ENCODE data around the gene MTHFS.
"Not testable (repeated sequence)": the region's sequence is repeated elsewhere in the genome, so short reads cannot be mapped to it uniquely, and the experiment has no call there.

MTHFS gene

GRCh38 chr15:79915776-79916501, 19.1 kb upstream of the MTHFS start:
- not testable (repeated sequence) for DNase-seq

DNA sequence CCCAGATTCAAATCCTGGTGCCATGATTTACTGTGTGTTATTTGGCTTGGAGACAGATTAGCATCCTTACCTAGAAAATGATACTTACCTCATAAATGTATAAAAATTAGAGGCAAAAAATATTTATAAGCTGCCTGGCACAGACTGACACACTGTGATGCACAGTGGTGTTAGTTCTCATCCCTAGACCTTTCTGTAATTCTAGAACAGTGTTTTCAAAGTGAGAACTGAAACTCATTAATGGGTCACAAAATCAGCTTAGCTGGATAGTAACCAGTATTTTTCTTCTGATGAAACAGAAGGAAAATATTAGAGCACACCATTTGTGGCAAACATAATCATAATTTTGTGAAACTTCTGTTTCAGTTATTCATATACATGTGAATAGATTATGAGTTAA, 17.9 kb upstream of the MTHFS start:
- no peak for DNase-seq

DNA sequence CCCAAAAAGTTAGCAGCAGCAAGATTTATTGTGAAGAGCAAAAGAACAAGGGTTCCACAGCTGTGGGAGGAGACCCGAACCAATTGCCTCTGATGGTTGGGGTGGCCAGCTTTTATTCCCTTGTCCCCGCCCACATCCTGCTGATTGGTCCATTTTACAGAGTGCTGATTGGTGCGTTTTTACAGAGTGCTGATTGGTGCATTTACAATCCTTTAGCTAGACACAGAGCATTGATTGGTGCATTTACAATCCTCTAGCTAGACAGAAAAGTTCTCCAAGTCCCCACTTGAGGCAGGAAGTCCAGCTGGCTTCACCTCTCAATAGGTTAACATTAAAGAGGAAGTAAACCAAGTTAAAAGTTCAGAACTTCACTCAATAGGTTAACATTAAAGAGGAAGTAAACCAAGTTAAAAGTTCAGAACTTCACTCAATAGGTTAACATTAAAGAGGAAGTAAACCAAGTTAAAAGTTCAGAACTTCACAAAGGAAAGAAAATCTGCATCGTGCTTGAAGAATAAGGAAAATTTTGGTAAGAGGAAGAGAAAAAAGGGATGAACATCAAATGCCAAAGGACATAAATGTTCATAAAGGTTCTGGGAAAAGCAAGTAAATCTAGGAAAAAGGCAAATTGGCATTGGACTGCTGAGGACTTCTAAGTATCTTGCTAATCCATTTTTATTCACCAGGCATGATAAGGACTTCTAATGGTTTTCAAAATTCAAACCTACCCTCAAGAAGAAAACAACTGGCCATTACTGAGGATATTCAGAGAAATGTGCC, 12.9 kb upstream of the MTHFS start:
- not testable (repeated sequence) for DNase-seq

GRCh38 chr15:79904271-79904670, 7.5 kb upstream of the MTHFS start:
- DNase-seq = no peak

DNA sequence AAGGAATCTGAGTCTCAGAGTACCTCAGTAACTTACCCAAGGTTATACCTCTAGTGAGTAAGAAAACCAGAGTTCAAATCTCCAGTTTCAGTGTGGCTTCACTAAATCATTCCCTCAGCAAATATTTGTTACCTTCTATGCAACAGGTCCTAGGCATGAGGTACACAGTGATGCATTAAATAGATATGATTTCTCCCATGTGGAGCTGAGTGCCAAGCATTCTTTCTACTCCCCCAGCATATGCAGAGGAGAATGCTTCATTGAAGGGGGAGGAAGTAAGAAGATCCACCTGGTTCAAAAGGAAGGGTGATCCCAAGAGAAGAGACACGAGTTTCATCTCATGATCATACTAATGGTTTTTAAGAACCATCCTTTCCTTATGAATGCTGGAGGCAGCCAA, 6.8 kb upstream of the MTHFS start:
- DNase-seq = no peak

- DNase-seq = no peak
Measured at GRCh38 chr15:79903144-79903543, 6.3 kb upstream of the MTHFS start.

GRCh38 chr15:79901958-79902357, 5.1 kb upstream of the MTHFS start:
- no peak for DNase-seq

- not testable (repeated sequence) for DNase-seq
Measured at GRCh38 chr15:79900818-79901378, 4.1 kb upstream of the MTHFS start.

- no peak for DNase-seq
Measured at GRCh38 chr15:79900087-79900486, 3.3 kb upstream of the MTHFS start.

- DNase-seq = not testable (repeated sequence)
Measured at GRCh38 chr15:79898786-79899185, 2.0 kb upstream of the MTHFS start.

DNA sequence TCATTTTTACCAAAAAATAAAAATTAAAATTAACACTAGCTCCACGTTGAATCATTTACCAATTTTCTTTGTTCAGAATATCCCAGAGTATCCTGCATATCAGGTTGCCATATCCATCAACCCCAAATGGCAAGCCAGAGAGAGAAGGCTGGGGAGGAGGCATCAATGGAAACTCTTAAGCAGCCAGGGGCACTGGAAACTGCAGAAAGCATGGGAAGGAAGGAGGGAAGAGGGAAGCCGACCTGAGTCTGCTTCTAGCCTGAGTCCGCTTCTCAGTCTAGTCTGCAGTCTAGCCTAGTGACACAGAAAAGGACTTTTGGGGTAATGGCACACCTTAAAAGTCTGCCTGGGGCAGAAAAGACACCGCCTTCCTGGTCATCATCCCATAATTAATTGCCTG, 1.6 kb upstream of the MTHFS start:
- DNase-seq = no peak

GRCh38 chr15:79897701-79898113, 893 bp upstream of the MTHFS start:
- no peak for DNase-seq

- no peak for DNase-seq
Measured at GRCh38 chr15:79897380-79897678, 515 bp upstream of the MTHFS start.

- DNase-seq = no peak
Measured at GRCh38 chr15:79896131-79896633, 632 bp downstream of the MTHFS start.

DNA sequence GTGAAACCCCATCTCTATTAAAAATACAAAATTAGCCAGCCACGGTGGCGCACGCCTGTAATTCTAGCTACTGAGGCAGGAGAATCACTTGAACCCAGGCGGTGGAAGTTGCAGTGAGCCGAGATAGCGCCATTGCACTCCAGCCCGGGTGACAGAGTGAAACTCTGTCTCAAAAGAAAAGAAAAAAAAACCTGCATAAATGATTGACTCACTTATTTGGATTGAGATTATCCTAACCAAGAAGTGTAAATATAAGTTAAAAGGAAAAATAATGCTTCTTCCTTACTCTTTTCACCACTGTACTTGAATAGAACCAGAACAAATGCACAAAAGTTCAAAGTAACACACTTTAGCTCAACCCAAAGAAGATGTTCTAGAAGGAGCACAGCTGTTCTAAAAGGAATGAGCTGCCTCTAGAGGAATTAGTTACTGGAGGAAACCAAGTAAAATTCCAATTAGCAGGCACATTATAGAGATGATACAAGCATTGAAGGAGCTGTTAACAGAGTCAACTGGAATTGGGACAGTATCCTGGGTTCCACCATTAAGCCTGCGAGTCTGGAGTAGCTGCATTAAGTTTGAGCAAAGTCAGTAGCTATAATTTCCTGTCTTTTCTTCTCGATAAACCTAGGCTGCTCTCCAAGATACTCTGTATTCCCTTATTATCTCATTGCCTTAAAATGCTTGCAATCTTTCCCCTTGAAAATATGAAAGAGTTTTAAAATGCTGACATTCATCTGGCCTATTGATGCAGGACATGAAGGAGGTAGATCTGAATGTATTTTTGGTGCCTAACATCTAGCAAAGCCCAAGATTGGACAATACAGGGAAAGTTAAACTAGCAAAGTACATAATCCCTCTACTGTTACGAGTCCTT, 9.5 kb downstream of the MTHFS start:
- no peak for DNase-seq

DNA sequence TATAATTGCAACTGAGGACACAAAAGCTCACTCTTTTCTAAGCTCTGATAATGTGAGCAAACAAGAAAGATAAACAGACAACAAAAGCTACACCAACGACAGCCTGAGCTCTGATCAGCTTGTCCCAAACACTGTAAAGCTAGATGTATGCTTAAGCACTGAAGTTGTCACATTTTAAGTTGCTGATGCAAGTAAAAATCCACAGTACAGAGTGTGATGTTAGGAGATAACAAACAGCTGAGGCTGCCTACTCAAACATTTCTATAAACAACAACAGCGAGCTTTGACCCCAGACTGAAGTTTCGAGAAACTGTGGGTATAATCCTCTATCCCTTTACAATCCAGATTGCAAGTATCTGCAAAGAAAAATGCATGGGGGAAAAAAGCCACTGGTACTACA, 10.7 kb downstream of the MTHFS start:
- DNase-seq = no peak

GRCh38 chr15:79884204-79884596, 12.6 kb downstream of the MTHFS start:
- no peak for DNase-seq

DNA sequence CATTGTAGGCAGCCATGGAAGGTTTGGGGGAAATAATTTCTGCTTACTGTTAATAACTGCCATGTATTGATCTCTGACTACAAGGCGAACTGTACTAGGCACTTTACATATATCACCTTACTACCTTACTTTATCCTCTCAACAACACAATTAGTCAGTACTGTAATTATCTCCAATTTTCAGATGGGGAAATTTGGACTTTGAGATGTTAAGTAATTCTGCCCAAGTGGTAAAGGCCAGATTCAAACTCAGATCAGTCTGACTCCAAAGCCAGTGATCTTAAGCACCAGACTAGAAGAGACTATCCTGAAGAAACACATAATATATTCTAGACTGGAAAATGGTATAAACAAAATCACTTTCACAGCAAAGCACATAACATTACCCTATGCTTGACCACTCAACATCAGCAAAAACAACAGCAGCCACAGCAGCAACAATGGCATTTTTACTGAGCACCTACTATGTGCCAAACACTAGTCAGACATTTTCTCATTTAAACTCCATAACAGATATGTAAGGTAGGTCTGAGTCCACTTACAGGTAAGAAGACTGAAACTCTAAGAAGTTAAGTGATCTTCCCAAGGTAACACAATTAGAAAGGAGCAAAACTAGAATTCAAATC, 13.1 kb downstream of the MTHFS start:
- no peak for DNase-seq

DNA sequence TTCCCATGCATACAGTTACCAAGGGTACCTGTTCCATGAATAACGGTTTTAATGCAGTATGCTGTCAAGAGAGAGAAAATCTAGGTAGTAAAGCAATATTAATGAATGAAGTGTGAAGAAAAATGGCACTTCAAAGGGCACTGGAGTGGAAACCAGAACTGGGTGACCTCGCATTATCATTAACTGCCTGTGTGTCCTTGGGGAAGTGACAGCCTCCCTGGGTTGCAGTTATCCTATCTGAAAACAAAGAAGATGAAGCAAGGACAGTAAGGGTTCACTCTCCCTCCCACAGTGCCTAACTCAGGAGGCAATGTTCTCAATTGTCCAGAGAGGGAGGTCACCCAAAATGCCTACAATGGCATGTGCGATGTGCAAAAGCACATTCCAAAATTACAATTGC, 15.1 kb downstream of the MTHFS start:
- no peak for DNase-seq

DNA sequence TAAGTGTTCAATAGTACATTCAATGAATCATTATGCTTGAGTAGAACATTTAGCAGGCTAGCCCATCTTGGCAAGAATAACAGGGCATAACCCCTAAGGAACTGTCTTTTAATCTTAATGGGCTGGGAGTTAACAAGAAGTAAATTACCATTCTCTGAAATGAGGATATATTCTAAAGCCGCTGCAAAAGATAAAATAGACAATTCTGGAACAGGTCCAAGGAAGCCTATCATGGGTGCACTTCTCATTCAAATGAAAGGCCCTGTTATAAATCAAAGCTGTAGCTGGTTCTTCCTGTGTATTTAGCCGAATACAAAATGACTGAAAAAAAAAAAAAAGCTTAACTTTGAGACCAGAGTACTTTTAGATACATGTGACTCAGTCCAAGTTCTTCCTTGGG, 15.6 kb downstream of the MTHFS start:
- no peak for DNase-seq

- no peak for DNase-seq
Measured at GRCh38 chr15:79878078-79878705, 18.6 kb downstream of the MTHFS start.

DNA sequence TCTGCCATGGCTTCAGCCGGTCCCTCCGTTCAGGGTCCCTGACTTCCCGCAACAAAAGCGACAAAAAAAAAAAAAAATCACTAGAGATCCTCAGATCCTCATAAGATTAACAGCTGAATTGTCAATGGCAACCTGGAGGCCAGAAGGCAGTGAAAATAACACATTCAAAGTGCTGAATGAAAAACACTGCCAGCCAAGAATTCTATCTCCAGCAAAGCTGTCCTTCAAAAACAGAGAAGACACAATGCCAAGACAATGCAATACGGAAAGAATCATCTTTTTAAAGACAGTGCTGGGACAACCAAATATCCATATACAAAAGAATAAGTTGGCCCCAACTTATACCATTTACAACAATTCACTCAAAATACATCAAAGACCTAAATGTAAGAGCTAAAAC, 21.6 kb downstream of the MTHFS start:
- no peak for DNase-seq

All from NCI-H510A (cell line).